Cerebellar cortex (tissue), 1 donor: ENCODE data around the gene CUL4A.
A peak's percentile ranks its signal among the peaks of the same experiment; 100 is the strongest.
"Not testable (repeated sequence)": the region's sequence is repeated elsewhere in the genome, so short reads cannot be mapped to it uniquely, and the experiment has no call there.

Source experiments
- DNase-seq: peaks from one replicate; pipeline ENCODE4 v3.0.0-alpha.2; 2015; ENCODE audit warnings: low spot score

The CUL4A gene

GRCh38 chr13:113209336-113209758, at the start of gene CUL4A:
Gene CUL4A (plus strand): TSS chr13:113209613. CDS start chr13:113209628, 15 bp downstream.
- DNase-seq: peak; percentile 66

- DNase-seq: no peak
These were observed 49.7 kb upstream of the CUL4A start for GRCh38 chr13:113159701-113160100.

- DNase-seq: no peak
These were observed 48.4 kb upstream of the CUL4A start for GRCh38 chr13:113160983-113161382.

GRCh38 chr13:113161433-113161832, 48.0 kb upstream of the CUL4A start:
- no peak for DNase-seq

- not testable (repeated sequence) for DNase-seq
These were observed 47.4 kb upstream of the CUL4A start for GRCh38 chr13:113161975-113162374.

- DNase-seq: no peak
These were observed 46.4 kb upstream of the CUL4A start for GRCh38 chr13:113162783-113163685.

- no peak for DNase-seq
These were observed 44.9 kb upstream of the CUL4A start for GRCh38 chr13:113164492-113164891.

GRCh38 chr13:113166266-113166665, 43.1 kb upstream of the CUL4A start:
- no peak for DNase-seq

- no peak for DNase-seq
These were observed 42.7 kb upstream of the CUL4A start for GRCh38 chr13:113166681-113167080.

GRCh38 chr13:113167155-113167554, 42.3 kb upstream of the CUL4A start:
- DNase-seq: no peak

GRCh38 chr13:113167575-113167974, 41.8 kb upstream of the CUL4A start:
- DNase-seq: no peak

- DNase-seq: no peak
These were observed 41.2 kb upstream of the CUL4A start for GRCh38 chr13:113168211-113168610.

GRCh38 chr13:113169277-113170272, 39.8 kb upstream of the CUL4A start:
- no peak for DNase-seq

GRCh38 chr13:113170511-113170910, 38.9 kb upstream of the CUL4A start:
- no peak for DNase-seq

GRCh38 chr13:113171250-113172125, 37.9 kb upstream of the CUL4A start:
- no peak for DNase-seq

GRCh38 chr13:113172419-113172926, 36.9 kb upstream of the CUL4A start:
- no peak for DNase-seq

GRCh38 chr13:113176280-113176679, 33.1 kb upstream of the CUL4A start:
- DNase-seq: no peak

- DNase-seq: no peak
These were observed 32.6 kb upstream of the CUL4A start for GRCh38 chr13:113176822-113177221.

GRCh38 chr13:113178070-113178895, 31.1 kb upstream of the CUL4A start:
- DNase-seq: no peak

GRCh38 chr13:113178896-113179167, 30.6 kb upstream of the CUL4A start:
- DNase-seq: no peak
